ENCODE data around the gene HNRNPA2B1.

DNA sequence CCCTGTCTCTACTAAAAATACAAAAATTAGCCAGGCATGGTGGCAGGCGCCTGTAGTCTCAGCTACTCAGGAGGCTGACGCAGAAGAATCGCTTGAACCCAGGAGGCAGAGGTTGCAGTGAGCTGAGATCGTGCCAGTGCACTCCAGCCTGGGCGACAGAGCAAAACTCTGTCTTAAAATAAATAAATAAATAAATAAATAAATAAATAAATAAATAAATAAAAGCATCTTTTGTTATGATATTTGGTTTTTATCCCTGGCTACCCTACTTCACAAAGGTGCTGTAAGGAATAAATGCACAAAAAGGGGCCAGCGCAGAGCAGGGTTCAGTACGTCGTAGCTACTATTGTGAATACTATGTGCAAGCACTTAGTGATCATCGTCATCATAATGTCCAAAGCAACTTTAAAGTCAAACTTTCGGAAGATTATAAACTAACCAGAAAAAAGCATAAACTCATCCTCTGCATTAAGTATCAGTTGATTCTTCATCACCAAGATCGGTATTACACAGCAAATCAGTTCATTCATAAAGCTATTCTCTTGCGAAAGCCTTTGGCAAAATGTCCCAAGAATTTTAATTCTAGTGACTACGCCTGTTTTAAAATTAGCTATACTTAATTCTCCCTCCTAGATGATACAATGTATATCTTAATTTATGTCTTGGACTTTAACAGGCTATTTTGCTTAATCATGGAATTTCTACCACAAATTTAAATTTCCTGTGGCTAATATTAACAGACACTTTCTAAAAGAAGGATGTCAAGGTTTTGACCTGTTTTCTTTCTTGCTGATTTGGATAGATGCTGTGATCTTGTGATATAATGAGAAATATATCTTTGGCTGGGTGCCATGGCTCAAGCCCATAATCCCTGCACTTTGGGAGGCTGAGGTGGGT, 56.1 kb downstream of the HNRNPA2B1 start:
- TF ChIP-seq, protein P1, sequence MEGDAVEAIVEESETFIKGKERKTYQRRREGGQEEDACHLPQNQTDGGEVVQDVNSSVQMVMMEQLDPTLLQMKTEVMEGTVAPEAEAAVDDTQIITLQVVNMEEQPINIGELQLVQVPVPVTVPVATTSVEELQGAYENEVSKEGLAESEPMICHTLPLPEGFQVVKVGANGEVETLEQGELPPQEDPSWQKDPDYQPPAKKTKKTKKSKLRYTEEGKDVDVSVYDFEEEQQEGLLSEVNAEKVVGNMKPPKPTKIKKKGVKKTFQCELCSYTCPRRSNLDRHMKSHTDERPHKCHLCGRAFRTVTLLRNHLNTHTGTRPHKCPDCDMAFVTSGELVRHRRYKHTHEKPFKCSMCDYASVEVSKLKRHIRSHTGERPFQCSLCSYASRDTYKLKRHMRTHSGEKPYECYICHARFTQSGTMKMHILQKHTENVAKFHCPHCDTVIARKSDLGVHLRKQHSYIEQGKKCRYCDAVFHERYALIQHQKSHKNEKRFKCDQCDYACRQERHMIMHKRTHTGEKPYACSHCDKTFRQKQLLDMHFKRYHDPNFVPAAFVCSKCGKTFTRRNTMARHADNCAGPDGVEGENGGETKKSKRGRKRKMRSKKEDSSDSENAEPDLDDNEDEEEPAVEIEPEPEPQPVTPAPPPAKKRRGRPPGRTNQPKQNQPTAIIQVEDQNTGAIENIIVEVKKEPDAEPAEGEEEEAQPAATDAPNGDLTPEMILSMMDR (IDR thresholded peaks at IDR 0.05): no peak
- no peak for TF ChIP-seq EZH2 (IDR thresholded peaks at IDR 0.05; ENCODE audit: borderline replicate concordance, insufficient read depth, low read depth, low read length, poor library complexity, severe bottlenecking)

Measured in B cell (primary cell).